Ascending aorta (tissue), 2 donors: ENCODE measurements around the gene POC1B. TPM values are rescaled to one million over a fixed set of nuclear protein-coding genes. Genes with fewer than 3 reads are reported as not detected.

ENCODE experiments used
- DNase-seq, 2 donors: peaks; one replicate each; pipeline ENCODE4 v3.0.0-alpha.2; 2019; ENCODE audit warnings: low spot score in 2 of 2
- H3K27ac ChIP-seq, 2 donors: fragments of 200-600 bp; sonication (generic); one replicate each; pipeline ENCODE4 v1.5.1; 2016 to 2017; ENCODE audit warnings: mild to moderate bottlenecking in 1 of 2
- H3K27me3 ChIP-seq: fragments of 200-600 bp; sonication (generic); one replicate; pipeline ENCODE4 v1.5.1; 2017
- H3K36me3 ChIP-seq, 2 donors: fragments of 200-600 bp; sonication (generic); one replicate each; pipeline ENCODE4 v1.5.1; 2016
- H3K4me1 ChIP-seq, 2 donors: fragments of 200-600 bp; sonication (generic); one replicate each; pipeline ENCODE4 v1.5.1; 2016 to 2017; ENCODE audit warnings: mild to moderate bottlenecking in 1 of 2
- H3K4me3 ChIP-seq, 2 donors: fragments of 200-600 bp; sonication (generic); one replicate each; pipeline ENCODE4 v1.5.1; 2016 to 2017; ENCODE audit warnings: mild to moderate bottlenecking in 1 of 2
- H3K9me3 ChIP-seq, 2 donors: fragments of 200-600 bp; sonication (generic); one replicate each; pipeline ENCODE4 v1.5.1; 2016
- intact Hi-C: fragments of 100-400 bp; cut with DNase I; formaldehyde crosslinking; loops from one replicate; pipeline ENCODE4 v1.15.1; 2023
- total RNA-seq: library from RNA; depleted of rRNA; stranded (reverse); fragments of >200 nt; gene quantifications from one replicate; pipeline ENCODE4 v1.1.0, GENCODE V29; 2016
- TF ChIP-seq, protein P1 (sequence below), 3 experiments: fragments of 200-600 bp in 2 of 3; fragments of 450-650 bp in 1 of 3; sonication (generic) in 2 of 3; IDR thresholded peaks; one replicate each; pipeline ENCODE4 v1.5.1; 2016 to 2019; ENCODE audit warnings: antibody characterized with exemption in 3 of 3, mild to moderate bottlenecking in 1 of 3, moderate library complexity in 1 of 3

Gene POC1B
- total RNA-seq, 1 donor from 2014 or later = 15.8 TPM

DNA sequence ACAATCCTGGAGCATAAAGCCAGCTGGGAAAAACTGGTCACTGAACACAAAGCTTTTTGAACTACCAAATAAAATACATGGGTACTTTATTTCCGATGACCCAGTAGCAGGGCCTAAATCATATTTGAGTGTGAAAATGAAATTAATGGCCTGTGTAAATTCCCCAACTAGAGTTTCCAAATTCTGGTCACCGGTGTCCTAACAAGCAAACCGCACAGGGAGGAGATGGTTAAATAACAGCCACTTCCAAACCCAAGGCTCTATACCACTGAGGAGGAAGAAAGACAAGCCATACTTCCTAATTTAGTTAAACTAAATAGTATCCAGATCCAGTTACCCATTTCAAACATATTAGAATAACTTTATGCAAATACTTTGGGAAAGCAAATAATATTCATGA, 133.5 kb downstream of the POC1B start:
- intact Hi-C loops = no loop called here
- Histone ChIP-seq H3K4me1 (no peaks in the 10 kb centered on the region), H3K27me3 (no peaks in the 10 kb centered on the region), H3K9me3 (no peaks in the 10 kb centered on the region), H3K36me3 (no peaks in the 10 kb centered on the region), H3K27ac (no peak overlapping the region), H3K4me3 (no peak overlapping the region)
- TF ChIP-seq, protein P1, sequence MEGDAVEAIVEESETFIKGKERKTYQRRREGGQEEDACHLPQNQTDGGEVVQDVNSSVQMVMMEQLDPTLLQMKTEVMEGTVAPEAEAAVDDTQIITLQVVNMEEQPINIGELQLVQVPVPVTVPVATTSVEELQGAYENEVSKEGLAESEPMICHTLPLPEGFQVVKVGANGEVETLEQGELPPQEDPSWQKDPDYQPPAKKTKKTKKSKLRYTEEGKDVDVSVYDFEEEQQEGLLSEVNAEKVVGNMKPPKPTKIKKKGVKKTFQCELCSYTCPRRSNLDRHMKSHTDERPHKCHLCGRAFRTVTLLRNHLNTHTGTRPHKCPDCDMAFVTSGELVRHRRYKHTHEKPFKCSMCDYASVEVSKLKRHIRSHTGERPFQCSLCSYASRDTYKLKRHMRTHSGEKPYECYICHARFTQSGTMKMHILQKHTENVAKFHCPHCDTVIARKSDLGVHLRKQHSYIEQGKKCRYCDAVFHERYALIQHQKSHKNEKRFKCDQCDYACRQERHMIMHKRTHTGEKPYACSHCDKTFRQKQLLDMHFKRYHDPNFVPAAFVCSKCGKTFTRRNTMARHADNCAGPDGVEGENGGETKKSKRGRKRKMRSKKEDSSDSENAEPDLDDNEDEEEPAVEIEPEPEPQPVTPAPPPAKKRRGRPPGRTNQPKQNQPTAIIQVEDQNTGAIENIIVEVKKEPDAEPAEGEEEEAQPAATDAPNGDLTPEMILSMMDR (IDR thresholded peaks at IDR 0.05) = no peak
- no peak for DNase-seq

DNA sequence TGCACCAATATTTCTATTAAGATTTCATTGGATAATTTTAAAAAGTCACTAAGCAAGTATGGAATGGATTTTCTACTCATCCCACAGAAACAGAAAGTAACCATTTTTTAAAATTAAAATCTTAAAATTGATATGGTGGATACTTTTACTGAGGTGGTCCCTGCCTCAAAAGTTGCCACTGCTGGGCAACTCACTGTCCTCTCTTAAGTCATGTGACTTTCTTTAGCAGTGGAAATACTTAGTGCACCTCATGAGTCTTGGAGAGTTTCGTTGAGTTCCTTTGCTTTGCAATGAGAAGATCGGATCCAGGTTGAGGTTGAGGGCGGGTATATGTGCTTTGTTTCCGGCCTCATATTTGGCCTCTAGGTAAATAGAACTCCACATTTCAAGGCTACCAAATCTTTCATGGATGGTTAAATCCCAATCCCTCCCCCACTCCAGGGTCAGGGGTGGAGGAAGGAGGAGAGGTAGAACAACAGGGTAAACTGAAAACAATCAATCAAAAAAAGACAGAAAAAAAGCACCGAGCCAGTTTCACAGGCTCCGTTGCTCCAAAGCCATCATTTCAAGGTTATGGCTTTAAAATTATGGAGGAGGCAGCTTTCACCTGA, 134.0 kb downstream of the POC1B start:
- intact Hi-C loops = no loop called here
- TF ChIP-seq, protein P1 (IDR thresholded peaks at IDR 0.05) = no peak

DNA sequence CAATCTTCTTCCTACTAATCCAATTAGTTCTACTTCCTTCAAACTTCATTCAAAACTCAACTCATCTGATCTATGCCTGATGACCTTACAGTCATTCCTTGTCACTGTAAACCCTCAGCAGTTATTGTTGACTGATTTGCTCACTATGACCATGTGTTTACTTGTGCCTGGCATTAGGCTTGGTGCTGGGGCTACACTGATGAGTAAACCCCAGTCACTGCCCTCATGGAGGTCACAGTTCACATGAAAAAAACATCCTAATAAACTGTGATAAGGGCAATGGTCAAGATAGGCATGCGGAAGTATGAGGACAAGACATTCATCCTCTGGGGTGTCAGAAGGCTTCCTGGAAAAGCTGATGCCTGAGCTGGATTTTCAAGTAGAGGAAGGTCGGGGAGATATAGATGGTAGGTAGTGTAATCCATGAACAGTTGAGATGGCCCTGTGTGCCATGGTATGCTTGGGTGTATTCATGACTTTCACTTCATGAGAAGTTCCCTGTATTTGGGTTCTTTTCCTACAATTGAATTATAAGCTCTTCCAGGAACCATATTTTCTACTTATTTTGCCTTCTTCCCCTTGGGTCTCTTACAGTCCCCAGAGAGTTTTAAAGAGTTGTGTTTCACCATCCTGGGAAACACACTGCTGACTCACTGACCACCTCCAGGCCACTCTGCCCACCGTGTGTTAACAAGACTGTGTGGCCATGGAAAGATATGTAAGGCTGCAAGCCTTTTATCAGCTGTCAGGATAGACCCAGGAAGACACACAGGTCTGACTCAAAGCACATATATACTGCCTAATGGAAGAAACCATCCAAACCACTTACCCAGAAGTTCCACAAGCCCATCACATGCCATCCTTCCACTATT, 134.8 kb downstream of the POC1B start:
- DNase-seq = no peak
- H3K9me3 ChIP-seq = no peaks in the 10 kb centered on the region
- H3K4me3 ChIP-seq = no peak overlapping the region
- H3K27me3 ChIP-seq = no peaks in the 10 kb centered on the region
- H3K4me1 ChIP-seq = no peaks in the 10 kb centered on the region
- no peaks in the 10 kb centered on the region for H3K36me3 ChIP-seq
- H3K27ac ChIP-seq = no peak overlapping the region
- intact Hi-C loops = no loop called here
- TF ChIP-seq, protein P1 (IDR thresholded peaks at IDR 0.05) = no peak

More for the DNA sequence above, 134.0 kb downstream of the POC1B start:
- DNase-seq = no peak
- no peaks in the 10 kb centered on the region for H3K27me3 ChIP-seq
- no peaks in the 10 kb centered on the region for H3K36me3 ChIP-seq
- H3K4me1 ChIP-seq = no peaks in the 10 kb centered on the region
- H3K4me3 ChIP-seq = no peak overlapping the region
- H3K9me3 ChIP-seq = no peaks in the 10 kb centered on the region
- no peak overlapping the region for H3K27ac ChIP-seq

GRCh38 chr12:89389755-89390661, 135.8 kb downstream of the POC1B start:
- no peak for DNase-seq
- intact Hi-C loops = loop anchor here (10.0 kb wide), 1 partner anchor 135 kb away; the partner anchor contains the start of genes GALNT4 and POC1B
- Histone ChIP-seq H3K4me3 (no peak overlapping the region), H3K36me3 (no peaks in the 10 kb centered on the region), H3K9me3 (no peaks in the 10 kb centered on the region), H3K27me3 (no peaks in the 10 kb centered on the region), H3K27ac (no peak overlapping the region), H3K4me1 (peaks cover 0 to 4% of the 10 kb centered on the region in 2 donors)
- TF ChIP-seq, protein P1 (IDR thresholded peaks at IDR 0.05) = no peak

GRCh38 chr12:89386138-89386537, 139.7 kb downstream of the POC1B start:
- Histone ChIP-seq H3K4me3 (no peak overlapping the region), H3K4me1 (peaks cover 3 to 15% of the 10 kb centered on the region in 2 donors), H3K27me3 (no peaks in the 10 kb centered on the region), H3K9me3 (no peaks in the 10 kb centered on the region), H3K36me3 (no peaks in the 10 kb centered on the region), H3K27ac (peak overlapping the region in 1 of 2 donors; percentile 4)
- DNase-seq = no peak
- intact Hi-C loops = loop anchor here (10.0 kb wide), 1 partner anchor 139 kb away; the partner anchor contains the start of genes GALNT4 and POC1B
- TF ChIP-seq, protein P1 (IDR thresholded peaks at IDR 0.05) = no peak
